Activated T-cell treated with anti-CD3 and anti-CD28 coated beads for 1 hour (primary cell): ENCODE measurements around the gene MPEG1.

Experiments
- DNase-seq: peaks from one replicate; pipeline ENCODE4 v3.0.0-alpha.2; 2020; ENCODE audit warnings: low read depth

Gene MPEG1

DNA sequence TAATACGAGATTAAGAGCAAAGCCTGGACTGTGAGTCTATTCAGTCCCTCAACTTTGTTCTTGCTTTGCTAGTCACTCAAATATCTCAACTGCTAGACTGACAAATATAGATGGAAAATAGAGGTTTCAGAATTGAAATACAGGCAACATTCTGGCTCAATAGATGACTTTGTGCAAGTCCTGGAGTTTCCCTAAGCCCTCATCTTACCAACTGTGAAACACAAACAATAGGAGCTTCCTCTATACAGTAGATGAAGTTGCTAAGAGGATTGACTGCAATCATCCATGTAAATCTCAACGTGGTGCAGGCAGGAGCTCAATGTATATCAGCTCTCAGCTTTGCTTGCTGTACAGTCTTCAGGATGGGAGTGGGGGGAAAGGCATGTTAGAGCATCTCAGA is 6.2 kb upstream of the MPEG1 start:
- no peak for DNase-seq

DNA sequence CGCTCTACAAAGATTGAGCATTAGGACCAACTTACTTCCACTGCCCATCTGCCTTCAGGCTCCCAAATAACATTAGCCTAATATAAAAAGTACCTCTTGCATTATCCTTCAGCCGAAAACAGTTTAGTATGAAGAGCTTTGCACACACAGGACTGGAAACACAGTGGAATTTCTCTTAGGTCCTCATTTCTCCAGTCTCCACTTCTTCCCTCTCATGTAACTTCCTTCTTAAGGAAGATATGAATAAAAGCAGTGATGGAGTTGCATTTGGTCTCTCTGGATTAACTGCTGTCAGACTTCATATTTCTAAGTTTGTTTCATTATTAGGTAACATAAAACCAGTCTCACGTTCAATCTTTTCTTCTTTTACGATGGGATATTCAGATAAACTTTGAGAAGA is 5.6 kb upstream of the MPEG1 start:
- no peak for DNase-seq

DNA sequence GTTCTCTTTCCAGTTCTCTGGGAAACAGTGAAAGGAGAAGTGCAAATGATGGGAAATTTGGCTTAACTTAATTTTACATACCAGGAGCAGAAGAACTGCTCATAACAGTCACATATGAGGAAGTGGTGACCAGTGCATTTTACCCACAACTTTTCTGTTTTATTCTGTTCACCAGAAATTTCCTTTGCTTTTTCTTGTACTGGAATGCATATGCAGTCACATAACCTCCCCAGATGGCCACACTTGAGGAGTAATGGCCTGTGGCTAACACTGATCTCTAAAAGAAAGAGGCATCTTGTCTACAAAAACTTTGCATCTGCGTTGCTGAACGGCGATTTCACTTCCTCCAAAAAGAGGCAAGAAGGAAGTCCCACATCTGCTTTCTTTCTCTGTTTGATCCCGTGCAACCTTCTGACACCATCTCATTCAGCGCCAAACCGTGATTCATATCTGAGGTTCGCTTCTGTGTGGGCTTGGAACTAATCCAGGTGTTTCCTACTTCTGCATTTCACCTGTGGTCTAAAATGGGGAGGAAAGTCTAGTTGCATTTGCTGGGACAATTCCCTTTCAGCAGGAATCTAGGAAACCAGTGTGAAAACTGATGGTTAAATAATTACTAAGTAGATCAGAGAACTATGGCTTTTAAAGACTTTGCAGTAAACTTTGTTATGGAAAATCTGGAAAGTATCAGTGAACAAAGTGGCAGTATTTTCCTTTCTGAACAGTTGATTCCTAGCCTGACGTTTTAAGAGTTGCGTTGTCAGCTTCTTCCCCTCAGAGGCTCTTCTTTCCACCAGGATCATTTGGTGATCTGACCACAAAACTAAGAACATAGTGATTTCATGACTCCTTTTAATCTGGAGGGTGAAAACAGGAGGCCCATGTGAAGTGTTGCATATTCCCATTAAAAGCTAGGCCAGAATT is 4.2 kb upstream of the MPEG1 start:
- DNase-seq, result no peak

DNA sequence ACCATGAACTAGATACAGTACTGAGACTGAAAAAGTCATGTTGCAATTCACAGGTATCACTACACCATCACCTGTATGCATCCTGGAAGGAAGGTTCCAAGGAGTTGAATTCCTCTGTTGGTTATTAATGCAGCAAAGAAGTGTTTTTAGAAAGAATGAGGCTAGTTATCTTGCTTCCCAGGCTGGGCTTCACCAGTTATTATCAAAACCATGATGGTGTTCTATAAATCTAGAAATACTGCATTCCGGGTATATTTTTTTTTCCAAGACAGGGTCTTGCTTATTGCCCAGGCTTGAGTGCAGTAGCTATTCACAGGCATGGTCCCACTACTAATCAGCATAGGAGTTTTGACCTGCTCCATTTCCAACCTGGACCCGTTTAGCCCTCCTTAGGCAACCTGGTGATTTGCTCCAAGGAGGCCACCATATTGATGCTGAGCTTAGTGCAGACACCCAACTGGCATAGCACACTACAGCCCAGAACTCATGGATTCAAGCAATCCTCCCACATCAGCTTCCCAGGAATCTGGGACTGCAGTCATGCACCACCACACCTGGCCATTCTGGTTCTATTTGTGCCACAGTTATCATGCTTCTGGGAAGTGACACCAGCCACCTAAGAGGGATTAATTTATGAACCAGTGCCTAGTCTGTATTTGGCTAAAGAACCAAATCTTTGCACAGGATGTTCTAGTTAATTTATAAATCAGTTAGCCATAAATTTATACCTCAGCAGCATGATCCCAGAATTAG is 1.6 kb upstream of the MPEG1 start:
- DNase-seq, result no peak

DNA sequence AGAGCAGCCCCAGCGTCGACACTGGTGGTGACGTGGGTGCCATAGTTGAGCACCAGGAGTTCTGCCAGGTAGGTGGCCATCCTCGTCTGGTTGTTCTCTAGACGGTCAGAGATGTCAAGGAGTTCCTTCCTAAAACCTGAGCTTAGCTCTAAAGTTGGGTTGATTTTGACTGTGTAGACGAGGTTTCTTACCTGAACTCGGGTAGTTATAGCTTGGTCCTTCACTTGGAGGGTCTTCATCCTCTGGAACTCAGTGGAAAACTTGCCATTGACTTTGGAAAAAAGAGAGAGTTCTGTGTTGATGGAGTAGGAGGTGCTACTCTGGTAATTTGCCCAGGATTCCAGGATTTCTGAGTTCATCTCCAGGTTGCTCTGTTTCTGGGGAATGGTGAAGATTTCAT is 505 bp downstream of the MPEG1 start:
- DNase-seq, result no peak

DNA sequence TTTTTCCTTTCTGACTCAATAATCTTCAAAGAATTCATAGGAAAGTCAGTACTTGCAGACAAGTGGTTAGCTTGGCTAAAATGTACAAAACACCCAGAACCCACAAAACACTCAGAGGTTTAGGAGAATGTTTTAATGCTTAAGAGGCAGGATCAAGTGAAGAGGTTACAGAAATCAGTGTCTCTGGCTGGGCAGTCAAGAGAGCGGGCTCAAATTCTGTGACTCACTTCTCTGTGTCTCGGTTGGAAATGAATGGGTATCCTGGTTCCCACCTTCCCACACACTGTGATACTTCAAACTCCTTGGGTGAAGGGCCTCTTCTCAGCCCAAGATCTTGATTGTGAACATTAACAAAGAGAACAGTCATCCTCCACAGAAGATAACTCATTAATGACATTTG is 3.8 kb downstream of the MPEG1 start:
- no peak for DNase-seq

DNA sequence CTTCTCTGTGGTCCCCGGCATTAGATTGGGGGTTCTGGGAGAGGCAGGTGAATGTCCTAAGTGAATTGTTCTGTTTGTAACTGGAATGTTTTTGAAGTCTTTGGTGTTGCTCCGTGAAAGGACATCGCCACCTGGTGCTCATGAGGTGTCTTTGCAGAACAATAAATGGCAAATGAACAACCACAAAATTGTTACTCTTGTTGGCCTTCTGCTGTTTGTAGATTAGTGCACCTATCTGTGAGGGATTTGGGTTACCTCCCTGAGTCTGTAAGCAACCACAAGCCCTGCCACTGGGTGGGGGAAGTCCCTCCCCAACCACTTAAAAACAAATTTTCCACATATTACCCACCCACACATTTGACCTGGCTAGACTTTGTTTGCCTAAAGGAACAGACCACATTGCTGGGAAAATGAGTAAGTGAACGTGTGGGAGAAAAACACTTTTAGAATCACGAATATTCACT is 4.7 kb downstream of the MPEG1 start:
- peak; percentile 11 for DNase-seq

DNA sequence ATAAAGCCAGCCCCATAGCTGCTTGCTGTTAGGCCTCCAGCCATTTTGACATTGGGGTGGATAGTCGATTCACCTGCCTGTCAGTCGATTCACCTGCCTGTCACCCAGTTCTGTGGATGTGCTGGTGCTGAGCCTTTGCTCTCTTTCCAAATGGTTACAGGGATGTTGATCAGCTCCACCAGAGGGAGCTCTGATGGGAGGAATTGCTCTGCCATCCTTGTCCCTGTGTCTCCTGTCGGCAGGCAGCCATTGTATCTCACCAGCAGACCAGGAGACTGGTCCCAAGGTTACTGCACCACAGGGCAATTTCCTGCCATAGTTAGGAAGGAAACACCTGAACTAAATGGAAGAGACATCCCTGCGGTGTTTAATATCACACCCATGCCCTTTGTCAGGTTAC is 6.1 kb downstream of the MPEG1 start:
- no peak for DNase-seq

DNA sequence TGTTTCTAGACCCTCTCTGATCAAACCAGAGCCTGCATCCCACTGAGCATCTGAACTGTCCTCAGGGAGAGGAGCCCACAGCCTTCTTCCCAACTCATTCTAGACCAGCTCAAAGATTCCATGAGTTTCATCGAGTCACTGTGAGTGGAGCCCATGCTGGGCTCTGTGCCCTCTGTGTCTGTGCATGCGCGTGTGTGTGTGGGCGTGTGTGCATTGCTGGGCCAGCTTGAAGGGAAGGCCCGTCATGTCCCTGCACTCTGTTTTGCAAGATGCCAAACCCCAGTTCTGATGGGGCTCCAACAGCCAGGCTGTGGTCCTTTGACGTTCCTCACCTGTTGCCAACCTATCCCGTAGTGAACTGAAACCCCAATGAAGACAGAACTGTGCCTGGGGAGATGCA is 7.1 kb downstream of the MPEG1 start:
- DNase-seq, result no peak

DNA sequence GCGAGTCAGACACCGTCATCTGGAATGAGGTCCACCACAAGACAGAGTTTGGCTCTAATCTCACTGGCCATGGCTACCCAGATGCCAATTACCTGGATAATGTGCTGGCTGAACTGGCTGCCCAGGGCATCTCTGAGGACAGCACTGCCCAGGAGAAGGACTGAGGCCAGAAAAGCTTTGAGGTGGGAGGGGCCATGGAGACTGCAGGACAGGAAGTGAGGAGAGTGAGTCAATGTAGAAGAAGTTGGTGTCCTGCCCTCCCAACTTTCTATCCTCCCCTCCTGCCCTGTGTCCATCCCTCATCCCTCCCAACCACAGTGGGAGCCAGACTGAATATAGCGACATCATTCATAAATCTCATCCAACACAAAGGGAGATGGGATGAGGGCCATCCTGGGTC is 8.0 kb downstream of the MPEG1 start:
- DNase-seq, result no peak

DNA sequence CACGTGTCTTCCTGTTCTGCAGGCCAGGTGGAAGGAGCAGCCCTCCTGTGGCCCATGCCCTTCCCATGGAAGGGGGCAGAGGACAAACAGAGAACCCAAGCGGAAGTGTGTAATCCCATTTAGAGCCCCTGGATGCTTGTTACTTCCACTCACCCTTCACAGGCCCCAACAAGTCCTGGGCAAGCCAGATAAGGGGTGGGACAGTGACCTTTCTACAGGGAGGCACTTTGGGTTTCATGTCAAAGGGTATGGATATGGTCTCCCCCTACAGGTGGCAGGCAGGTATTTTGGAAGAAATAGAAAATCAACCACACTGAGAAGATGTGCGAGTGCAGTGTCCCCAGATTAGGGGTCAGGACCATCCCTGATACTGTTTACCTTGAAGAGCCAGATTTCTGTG is 11.4 kb downstream of the MPEG1 start:
- no peak for DNase-seq

DNA sequence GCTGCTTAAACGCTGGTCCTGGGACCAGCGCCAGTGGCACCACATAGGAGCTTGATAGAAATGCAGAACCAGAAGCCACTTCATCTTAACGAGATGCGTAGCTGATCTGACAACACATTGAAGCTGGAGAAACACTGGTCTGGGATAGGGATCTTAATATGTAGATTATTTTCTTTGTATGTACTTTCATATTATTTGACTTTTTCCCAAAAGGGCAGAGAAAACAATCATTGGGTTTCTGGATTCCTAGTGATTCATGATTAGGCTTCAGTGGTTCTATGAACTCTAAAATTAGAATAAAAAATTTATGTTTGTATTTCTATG is 12.3 kb downstream of the MPEG1 start:
- no peak for DNase-seq

DNA sequence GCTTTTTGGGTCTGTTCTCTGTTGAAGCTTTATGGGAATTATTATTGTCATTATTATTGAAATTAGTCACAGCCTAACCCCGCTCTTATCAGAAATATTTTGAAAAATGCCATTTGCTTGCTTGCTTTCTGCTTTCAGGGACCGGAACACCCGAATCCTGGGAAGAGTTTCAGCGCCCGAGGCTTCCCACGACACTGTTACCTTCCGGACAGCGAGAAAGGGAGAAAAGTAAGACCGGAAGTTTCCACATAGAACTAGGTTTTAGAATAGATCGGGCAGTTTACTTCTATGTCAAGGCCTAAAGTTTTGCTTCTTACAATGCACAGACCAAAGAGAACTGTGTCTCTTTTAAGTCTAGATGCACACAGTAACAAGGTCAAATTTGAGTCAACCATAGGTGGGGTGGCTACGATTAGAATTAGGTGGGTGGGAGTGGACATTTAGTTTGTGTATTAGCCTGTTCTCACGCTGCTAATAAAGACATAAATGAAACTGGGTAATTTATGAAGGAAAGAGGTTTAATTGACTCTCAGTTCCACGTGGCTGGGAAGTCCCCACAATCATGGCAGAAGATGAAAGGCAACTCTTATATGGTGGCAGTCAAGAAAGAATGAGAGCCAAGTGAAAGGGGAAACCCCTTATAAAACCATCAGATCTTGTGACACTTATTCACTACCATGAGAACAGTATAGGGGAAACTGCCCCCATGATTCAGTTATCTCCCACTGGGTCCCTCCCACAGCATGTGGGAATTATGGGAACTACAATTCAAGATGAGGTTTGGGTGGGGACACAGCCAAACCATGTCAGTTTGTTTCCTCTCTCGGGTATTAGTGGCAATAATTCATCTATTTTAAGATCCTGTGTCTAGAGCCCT is 12.9 kb downstream of the MPEG1 start:
- DNase-seq, result no peak

DNA sequence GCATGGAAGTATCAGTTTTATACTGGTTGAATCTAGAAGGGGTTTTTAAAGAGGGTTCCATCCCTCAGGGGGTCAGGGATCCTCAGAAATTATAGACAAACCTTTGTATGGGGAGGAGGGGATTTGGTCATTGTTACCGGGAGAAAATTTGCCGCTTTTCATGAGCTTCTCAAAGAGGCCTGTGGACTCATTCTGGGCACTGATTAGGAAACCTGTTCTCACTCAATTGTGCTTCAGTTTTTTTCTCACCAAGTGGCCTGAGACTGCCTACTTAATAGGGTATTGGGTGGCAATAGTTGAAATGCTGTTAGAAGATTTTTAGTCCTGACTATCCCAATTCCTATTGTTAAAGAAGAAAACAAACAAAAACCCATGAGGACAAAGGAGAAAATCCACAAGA is 14.0 kb downstream of the MPEG1 start:
- no peak for DNase-seq

DNA sequence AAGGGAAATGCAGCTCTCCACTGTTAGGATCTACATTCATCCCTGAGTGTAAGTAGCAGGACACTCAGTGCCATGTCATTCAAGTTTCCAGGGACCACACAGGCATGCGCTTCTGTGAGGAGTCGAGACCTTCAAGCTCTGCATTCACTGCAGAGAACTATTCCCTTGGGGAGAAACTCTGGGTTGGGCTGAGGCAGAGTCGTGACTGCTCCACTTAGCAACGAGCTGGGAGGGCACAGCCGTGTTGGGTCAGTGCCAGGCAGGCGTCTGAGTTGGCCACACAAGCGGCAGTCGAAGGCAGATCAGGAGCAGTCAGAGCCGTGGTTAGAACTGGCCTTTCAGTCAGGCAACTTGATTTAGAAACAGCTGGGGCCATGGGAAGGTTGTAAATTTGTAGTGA is 14.7 kb downstream of the MPEG1 start:
- no peak for DNase-seq

DNA sequence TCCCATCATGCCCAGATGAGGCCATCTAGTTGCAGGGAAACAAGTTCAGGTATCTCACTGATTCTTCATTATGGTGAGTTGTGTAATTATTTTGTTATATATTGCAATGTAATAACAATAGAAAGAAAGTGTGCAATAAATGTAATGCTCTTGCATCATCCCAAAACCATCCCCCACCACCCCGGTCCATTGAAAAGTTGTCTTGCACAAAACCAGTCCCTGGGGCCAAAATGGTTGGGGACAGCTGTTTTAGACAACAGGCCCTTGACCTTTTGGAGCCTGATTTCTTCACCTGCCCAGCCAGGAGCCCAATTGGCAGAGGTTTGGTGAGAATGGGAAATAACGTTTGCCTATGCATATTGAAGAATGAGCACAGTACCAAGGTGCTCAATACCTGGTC is 15.9 kb downstream of the MPEG1 start:
- DNase-seq, result no peak

DNA sequence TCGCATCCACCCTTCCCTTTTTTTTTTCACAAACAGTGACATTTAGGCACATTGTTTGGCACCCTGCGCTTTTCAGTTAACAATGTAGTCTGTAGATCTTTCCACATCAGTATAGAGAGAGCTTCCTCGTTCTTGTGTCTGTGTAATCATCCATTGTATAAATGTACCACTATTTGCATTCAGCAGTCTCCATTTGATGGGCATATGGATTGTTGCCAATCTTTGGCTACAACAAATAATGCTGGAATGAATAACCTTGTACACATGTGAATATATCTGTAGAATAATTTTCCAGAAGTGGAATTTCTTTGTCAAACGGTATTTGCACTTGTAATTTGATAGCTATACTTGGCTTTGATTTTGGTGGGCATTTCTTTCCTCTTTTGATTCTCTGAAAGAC is 17.1 kb downstream of the MPEG1 start:
- DNase-seq, result no peak

DNA sequence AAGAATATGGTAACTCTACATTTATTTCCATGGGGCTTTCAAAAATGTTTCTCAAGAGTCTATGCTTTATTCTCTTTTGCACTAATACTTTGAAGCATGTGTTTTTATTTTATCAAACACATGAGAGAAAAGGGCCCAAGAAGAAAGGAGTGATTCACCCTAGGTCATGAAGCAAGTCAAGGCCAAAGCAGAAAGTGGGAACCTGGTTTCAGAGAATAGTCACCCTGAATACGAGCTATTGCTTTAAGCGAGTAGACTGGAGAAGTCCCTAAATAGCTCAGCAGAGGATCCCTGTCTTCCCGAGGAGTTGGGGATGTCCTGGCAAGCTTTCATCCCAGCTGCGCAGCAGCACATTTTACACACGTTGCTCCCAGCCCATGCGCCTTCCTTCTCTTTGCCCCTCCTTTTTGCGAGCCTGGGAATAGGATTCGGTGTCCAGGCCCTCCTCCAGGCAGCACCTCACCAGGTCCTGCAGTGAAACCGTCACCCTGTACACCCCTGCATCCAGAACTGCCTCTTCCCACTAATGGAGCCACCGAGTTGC is 19.1 kb downstream of the MPEG1 start:
- DNase-seq, result no peak

DNA sequence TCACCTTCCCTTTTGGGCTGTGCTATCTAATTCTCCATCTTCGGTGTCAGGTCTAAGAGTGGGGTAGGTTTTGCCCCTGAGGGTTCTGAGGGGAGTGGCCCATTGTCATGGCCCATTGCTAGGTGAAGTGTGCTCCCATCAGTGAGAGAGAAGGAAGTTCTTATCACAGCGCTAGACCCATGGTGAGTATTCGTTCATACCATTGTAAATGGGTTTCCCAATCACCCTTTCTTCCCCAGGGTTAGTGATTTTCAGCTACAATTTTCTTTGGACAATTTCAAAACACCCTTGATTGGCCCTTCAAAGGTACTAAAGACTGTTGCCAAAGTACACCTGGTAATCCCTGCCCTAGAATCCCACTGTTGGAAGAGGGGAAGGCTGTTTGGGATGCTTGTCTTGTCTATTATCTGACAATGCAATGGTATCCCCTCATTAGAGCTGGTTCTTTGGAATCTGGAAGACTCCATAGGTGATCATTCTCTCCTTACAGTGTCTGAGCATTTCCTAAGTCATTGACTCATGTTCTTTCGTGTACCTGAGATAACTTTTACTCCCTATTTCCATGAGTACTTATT is 20.2 kb downstream of the MPEG1 start:
- no peak for DNase-seq

DNA sequence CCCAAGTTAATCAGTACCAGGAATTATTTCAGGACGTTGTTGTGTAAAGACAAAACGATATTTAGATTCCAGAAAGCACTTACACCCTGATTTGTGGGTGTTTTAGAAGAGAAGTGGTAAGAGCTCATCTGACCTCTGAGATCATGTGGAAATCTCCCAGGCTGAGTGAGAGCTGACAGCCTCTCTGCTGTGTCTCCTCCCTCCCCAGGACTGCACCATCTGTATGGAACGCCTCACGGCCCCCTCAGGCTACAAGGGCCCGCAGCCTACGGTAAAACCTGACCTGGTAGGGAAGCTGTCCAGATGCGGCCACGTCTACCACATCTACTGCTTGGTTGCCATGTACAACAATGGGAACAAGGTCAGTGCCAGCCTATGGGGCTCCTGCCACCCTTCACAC is 20.8 kb downstream of the MPEG1 start:
- no peak for DNase-seq

DNA sequence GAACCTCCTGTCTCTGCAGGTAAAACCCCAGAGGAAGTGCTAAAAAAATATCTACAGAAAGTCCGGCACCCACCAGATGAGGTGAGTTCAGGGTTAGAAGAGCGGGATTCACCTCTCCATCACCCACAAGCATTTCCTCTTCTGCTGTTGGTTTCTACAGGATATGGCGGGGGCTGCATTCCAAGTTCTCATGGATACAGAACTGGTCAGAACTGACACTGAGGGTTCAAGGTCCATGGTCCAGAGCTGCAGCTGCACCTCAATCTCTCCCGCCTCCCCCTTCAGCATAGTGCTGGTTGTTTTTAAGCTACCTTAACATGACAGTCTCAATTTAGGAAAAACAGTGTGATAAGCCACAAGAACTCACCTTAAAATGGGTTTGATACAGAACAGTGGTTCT is 21.6 kb downstream of the MPEG1 start:
- no peak for DNase-seq

DNA sequence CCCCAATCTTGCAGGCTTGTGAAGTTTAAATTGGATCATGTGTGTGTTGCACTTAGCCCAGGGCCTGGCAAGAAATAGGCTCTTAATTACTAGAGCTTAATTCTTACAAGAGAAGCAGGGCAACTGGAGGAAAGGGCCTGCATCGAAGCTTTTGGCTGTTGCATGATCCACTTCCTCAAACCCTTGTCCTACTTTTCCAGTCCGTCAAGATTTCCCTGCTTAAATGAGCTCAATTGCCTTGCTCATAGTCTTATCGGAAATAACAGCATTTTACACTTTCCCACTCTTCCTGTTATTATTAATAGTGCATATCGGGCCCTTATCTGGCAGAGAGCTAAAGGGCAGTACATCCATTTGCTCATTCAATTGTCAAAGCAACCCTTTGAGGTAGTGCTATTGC is 22.7 kb downstream of the MPEG1 start:
- DNase-seq, result no peak
